Stimulated activated CD4-positive, alpha-beta T cell treated with anti-CD3 and anti-CD28 coated beads, TNF-alpha, amount 100 ng/mL, for 48 hours (primary cell): ENCODE measurements around the gene PAFAH1B1.

Experiments
- DNase-seq, 3 donors: peaks; one replicate each; pipeline ENCODE4 v3.0.0-alpha.2; 2020; ENCODE audit warnings: low read depth in 3 of 3

PAFAH1B1 gene

DNA sequence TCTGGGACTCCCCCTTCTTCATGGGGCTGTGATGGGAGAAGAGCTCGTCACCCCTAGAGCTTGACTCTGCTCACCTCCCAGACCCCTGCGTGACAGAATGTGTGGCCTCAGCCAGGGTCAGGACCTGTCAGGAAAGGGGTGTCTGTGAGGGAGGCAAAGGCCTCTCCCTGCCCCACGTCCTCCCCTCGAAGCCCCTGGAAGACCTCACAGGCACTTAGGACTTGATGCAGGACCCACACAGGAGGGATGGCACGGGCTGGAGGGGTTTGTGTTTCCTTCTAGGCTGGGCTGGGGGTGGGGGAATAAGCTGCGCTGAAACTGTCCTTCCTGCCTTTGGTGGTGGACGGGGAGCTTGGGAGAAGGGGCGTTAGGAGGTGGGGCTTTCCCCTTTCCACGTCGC is 129.2 kb downstream of the PAFAH1B1 start:
- DNase-seq: no peak

DNA sequence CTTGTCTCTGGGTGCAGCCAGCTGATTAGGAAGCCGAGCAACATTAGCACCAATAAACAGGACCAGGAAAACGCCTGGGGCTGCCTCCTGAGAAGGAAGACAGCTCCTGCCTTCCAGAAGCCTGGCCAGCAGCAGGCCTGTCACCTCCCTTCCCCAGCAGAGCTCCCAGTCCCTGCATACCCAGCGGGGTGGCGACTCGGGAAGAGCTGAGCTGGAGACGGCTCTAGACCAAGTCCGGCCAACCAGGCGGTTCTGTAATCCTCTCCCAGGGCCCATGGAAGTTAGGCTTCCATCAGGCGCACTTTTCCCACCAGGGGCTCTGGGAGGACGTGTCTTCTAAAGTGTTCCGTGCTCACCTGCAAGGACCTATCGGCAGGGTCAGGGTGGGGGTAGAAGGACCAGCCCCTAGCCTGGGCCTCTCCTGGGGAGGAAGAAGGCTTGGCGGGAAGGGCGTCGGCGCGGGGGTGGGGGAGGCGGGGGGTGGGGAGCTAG is 130.1 kb downstream of the PAFAH1B1 start:
- DNase-seq: no peak

DNA sequence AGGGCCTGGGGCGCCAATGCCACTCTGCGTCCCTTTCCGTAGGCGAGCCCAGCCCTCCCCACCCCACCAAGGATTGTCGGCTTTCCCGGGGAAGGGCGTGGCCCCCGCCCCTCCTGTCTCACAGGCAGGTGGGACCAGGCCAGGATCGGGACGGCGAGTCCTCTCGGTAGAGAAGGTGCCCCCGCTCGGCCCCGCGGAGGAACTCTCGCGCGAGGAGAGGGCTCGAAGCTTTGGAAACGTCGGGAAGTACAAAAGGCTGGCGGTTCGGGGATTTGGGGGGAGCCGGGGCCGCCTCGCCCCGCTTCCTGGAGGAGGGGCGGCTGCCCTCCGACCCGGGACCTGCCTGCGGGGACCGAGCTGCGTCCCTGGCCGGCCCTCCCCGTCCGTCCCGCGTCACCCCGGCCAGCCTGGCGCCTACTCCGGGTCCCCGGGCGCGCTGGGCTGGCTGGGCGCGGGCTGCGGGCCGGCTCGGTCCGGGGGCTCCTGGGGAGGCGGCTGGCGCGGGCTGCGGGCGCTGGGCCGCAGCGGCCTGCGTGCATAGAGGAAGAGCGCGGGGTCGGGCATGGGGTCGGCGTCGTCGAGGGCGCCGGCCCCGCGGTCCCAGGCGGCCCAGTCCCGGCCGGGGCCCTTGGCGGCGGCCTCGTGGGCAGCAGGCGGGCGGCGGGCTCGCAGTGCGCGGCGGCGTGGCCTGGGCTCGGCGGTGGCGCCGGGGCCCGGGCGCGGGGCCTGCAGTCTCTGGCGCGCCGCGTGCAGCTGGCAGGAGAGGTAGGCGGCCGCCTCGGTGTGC is 130.7 kb downstream of the PAFAH1B1 start:
- no peak for DNase-seq

DNA sequence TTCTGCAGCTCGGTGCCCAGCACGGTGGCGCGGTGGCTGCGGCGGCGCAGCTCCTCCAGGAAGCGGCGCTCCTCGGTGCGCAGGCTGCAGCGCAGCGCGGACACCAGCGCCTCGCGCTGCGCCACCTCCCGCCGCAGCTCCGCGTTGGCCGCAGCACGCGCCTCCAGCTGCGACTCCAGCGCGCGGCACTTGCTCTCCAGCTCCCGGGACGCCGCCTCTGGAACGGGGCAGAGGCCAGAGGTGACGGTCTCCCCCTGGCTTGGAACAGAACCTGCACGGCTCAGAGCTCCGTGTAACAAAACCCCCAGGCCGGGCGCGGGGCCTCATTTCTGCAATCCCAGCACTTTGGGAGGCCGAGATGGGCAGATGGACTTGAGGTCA is 131.3 kb downstream of the PAFAH1B1 start:
- peak in 1 of 3 donors; percentile 36 for DNase-seq

DNA sequence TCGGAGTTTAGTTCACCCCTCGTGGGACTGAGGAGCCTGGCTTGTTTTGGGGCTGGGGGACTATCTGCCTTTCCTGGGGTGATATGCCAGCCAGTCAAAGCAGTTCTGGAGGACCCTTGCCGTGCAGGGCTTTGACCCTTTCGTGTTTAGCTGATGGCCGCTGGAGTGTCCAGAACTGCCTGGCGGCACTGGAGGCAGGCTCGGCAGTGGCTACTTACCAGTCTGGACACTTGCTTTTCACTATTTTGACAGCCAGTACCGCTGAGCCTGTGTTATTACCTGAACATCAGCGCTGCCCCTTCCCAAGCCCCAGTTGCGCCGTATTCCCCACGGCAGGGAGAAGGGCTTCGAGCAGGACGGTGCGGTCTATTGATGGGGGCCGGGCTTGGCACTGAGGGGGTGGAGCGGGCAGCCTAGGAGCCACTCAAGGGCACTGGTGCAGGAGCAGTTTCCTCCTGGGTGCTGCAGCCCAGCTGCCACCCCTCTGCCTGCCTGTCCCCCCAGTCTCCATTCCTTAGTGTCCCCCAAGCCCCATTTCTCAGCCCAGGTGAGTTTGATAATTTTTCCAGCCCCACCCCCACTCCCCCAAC is 137.4 kb downstream of the PAFAH1B1 start:
- DNase-seq: no peak

DNA sequence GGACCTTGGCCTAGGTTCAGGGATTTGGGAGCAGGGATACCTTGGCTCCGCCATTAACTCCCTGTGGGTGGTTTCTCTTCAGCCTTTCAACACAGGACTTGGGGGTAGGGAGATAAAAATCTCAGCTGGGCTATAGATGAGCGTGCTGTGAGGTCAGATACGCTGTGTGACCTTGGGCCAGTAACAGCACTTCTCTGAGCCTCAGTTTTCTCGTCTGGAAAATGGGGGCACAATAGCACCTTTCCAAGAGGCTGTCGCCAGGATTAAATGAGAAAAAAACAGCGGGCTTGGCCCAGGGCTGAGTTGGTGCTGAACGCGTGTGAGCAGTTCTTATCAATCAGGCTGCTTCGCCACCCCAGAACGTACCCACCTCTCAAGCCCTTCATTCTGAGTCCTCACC is 138.4 kb downstream of the PAFAH1B1 start:
- DNase-seq: no peak

DNA sequence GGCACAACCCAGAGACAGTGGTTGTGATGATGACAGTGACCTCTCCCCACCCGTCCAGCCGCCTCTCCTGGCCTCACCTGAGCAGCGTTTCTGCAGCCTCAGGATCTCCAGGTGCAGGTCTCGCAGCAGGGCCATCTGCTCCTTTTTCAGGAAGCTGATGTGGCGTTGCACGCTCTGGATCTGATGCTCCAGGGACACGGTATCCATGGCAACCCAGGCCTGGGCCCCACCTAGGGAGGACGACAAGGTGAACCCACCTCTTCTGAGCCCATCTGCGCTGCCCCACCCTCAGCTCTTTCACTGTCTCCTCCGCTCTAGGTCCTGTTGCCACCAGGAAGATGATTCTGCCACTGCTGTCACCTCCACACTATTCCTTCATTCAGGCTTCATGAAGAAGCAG is 141.5 kb downstream of the PAFAH1B1 start:
- DNase-seq: no peak
